K562 (cell line): Measurements from ENCODE around the gene APOO. TPM values are rescaled to one million over a fixed set of nuclear protein-coding genes. Genes with fewer than 3 reads are reported as not detected.
A peak's percentile ranks its signal among the peaks of the same experiment; 100 is the strongest.

Source experiments
- ATAC-seq: fragments of 200-7000 bp; cut with Tn5 transposase; 3 replicates; pipeline ENCODE4 v1.9.1; 2020; ENCODE audit warnings: moderate library complexity
- BruUV-seq: library from RNA; stranded (reverse); fragments of 400-500 nt; replicated peaks from 2 replicates; lab custom pipeline; 2021; lab: Mats Ljungman, UMichigan
- CTCF ChIA-PET: fragments of 300-600 bp; formaldehyde crosslinking; extraction: SDS; loops from one replicate; lab custom pipeline; 2021; ENCODE audit warnings: low intra/inter-chr PET ratio; lab: Yijun Ruan, JAX
- POLR2A ChIA-PET: fragments of 300-600, 350-650 bp; sonication (Branson Sonifier 250); formaldehyde crosslinking; extraction: SDS; loops from one replicate; lab custom pipeline; 2021; ENCODE audit warnings: antibody characterized with exemption, inconsistent platforms; lab: Yijun Ruan, JAX
- DNase-seq, 4 experiments: peaks; one replicate each; pipeline versions ENCODE4 v3.0.0 to v3.0.0-alpha.2; 2011 to 2018; ENCODE audit warnings: low spot score in 3 of 4, mixed read lengths in 3 of 4; ENCODE audit errors: extremely low read depth in 1 of 4
- FAIRE-seq: peaks from 2 replicates; lab custom pipeline; 2011; peaks lifted over from hg19 to GRCh38; lab: Jason Lieb, UNC
- H2AFZ ChIP-seq: 2 replicates; pipeline ENCODE4 v1.6.0; 2011; ENCODE audit warnings: low read depth, low read length, control low read depth, inconsistent platforms
- H3K27ac ChIP-seq: fragments of 200-600 bp; 3 replicates; pipeline ENCODE4 v1.8.0; 2011; ENCODE audit warnings: low read depth, mild to moderate bottlenecking, control low read depth, inconsistent platforms, low read length, moderate library complexity, mixed read lengths; ENCODE audit errors: extremely low read depth
- H3K27me3 ChIP-seq, 2 experiments: fragments of 300-600 bp in 1 of 2; 2 replicates in 1 of 2; 3 replicates in 1 of 2; pipeline versions ENCODE4 v1.6.0 to v1.8.0; 2011; ENCODE audit warnings: inconsistent platforms in 2 of 2, low read length in 2 of 2, mild to moderate bottlenecking in 1 of 2, mixed read lengths in 1 of 2, moderate library complexity in 1 of 2; ENCODE audit not compliant: control insufficient read depth in 2 of 2, insufficient read depth in 2 of 2
- H3K36me3 ChIP-seq: fragments of 300-600 bp; 3 replicates; pipeline ENCODE4 v1.8.0; 2011; ENCODE audit warnings: mild to moderate bottlenecking, low read length, inconsistent platforms; ENCODE audit not compliant: control insufficient read depth, insufficient read depth
- H3K4me1 ChIP-seq, 2 experiments: fragments of 200-600 bp in 1 of 2; replicated peaks in 1 of 2; 2 replicates in 1 of 2; 3 replicates in 1 of 2; pipeline versions ENCODE4 v1.5.1 to v1.8.0; 2011; ENCODE audit warnings: inconsistent platforms in 2 of 2, low read length in 2 of 2, mild to moderate bottlenecking in 1 of 2, mixed read lengths in 1 of 2, moderate library complexity in 1 of 2; ENCODE audit not compliant: control insufficient read depth in 2 of 2, insufficient read depth in 2 of 2
- H3K4me2 ChIP-seq: 2 replicates; pipeline ENCODE4 v1.6.1; 2011; ENCODE audit warnings: low read length, control low read depth, inconsistent platforms, mixed read lengths; ENCODE audit not compliant: insufficient read depth
- H3K4me3 ChIP-seq: fragments of 200-600 bp; sonication (generic), shearing (Covaris generic); 2 replicates; pipeline ENCODE4 v1.5.1; 2016; ENCODE audit warnings: control low read depth, inconsistent platforms
- H3K79me2 ChIP-seq: fragments of 200-600 bp; 3 replicates; pipeline ENCODE4 v1.8.0; 2011; ENCODE audit warnings: low read length, inconsistent platforms; ENCODE audit not compliant: control insufficient read depth, insufficient read depth
- H3K9ac ChIP-seq, 2 experiments: 2 replicates each; pipeline versions ENCODE4 v1.6.0 to v1.6.1; 2011; ENCODE audit warnings: low read depth in 2 of 2, low read length in 2 of 2, control low read depth in 1 of 2, inconsistent platforms in 1 of 2, mild to moderate bottlenecking in 1 of 2, mixed read lengths in 1 of 2; ENCODE audit not compliant: insufficient read depth in 1 of 2
- H3K9me1 ChIP-seq: one replicate; pipeline ENCODE4 v1.6.0; 2011; ENCODE audit warnings: inconsistent platforms, mild to moderate bottlenecking, low read length, moderate library complexity; ENCODE audit not compliant: control insufficient read depth, insufficient read depth
- H3K9me3 ChIP-seq: replicated peaks from 2 replicates; pipeline ENCODE4 v1.5.1; 2011; ENCODE audit warnings: low read depth, low read length, inconsistent platforms; ENCODE audit not compliant: control insufficient read depth, insufficient read depth
- H4K20me1 ChIP-seq: replicated peaks from 2 replicates; pipeline ENCODE4 v1.6.1; 2011; ENCODE audit warnings: low read length, inconsistent platforms, mixed read lengths; ENCODE audit not compliant: control insufficient read depth, insufficient read depth
- ATF2 ChIP-seq: sonication (generic); formaldehyde crosslinking; IDR thresholded peaks from 2 replicates; pipeline ENCODE4 v1.8.1; 2022; ENCODE audit warnings: missing genetic modification reagents
- CEBPG ChIP-seq, 3 experiments: fragments of 200-800 bp in 1 of 3; sonication (Bioruptor generic) in 1 of 3; sonication (generic) in 1 of 3; formaldehyde crosslinking in 1 of 3; IDR thresholded peaks in 2 of 3; conservative IDR thresholded peaks in 1 of 3; 2 replicates each; pipeline versions ENCODE4 v1.6.1 to v1.8.0; 2016 to 2022; ENCODE audit warnings: missing compliant biosample characterization in 2 of 3, missing genetic modification characterization in 2 of 3, mild to moderate bottlenecking in 1 of 3, missing genetic modification reagents in 1 of 3
- SIRT6 ChIP-seq: IDR thresholded peaks from one replicate; pipeline ENCODE4 v1.6.1; 2012; ENCODE audit warnings: low read depth, mild to moderate bottlenecking, control low read depth, inconsistent platforms, low read length, moderate library complexity
- TCF3 ChIP-seq: sonication (generic); formaldehyde crosslinking; IDR thresholded peaks from 2 replicates; pipeline ENCODE4 v1.4.0; 2020; ENCODE audit warnings: mild to moderate bottlenecking, missing genetic modification reagents
- ZNF316 ChIP-seq: fragments of 450-650 bp; IDR thresholded peaks from 2 replicates; pipeline ENCODE4 v1.6.1; 2016
- ZNF778 ChIP-seq: fragments of 450-650 bp; formaldehyde crosslinking; IDR thresholded peaks from 2 replicates; pipeline ENCODE4 v1.4.0; 2020; ENCODE audit warnings: mild to moderate bottlenecking, moderate library complexity
- WGBS: fragments of 100-300 bp; shearing (Covaris generic); methylation state at CpG from one replicate; pipeline ENCODE4 v1.1.6; 2016; ENCODE audit warnings: low coverage, mixed read lengths; ENCODE audit not compliant: insufficient coverage; ENCODE audit errors: missing lambda C conversion rate; 5-methylcytosine and 5-hydroxymethylcytosine counted together
- in situ Hi-C: fragments of 300-500 bp; cut with MboI; formaldehyde crosslinking; loops from 4 replicates; pipeline ENCODE4 v1.15.0; 2018; ENCODE audit warnings: inconsistent platforms, mixed read lengths
- intact Hi-C: fragments of 100-400 bp; cut with micrococcal nuclease; formaldehyde crosslinking; loops from 2 replicates; pipeline ENCODE4 v1.14.2; 2022
- polyA plus RNA-seq, 8 experiments: library from polyadenylated mRNA; depleted of rRNA in 4 of 8; stranded (reverse) in 5 of 8; unstranded in 3 of 8; fragments of >200 nt; fragmentation: Nextera tagmentation in 2 of 8; fragmentation: Illumina TruSeq in 1 of 8; extraction: Ambion mirVana in 2 of 8; extraction: Trizol in 1 of 8; gene quantifications; 2 replicates each; pipeline versions ENCODE4 v1.2.1 to v1.2.3, GENCODE V29; 2011 to 2014; ENCODE audit warnings: inconsistent platforms in 1 of 8, missing spikeins in 1 of 8
- total RNA-seq, 7 experiments: library from RNA; depleted of rRNA in 6 of 7; stranded (reverse); fragments of >200 nt in 6 of 7; fragmentation: Illumina TruSeq in 2 of 7; extraction: Trizol in 2 of 7; gene quantifications; 2 replicates each; pipeline versions ENCODE4 v1.2.1 to v1.2.3, GENCODE V29; 2011 to 2021; ENCODE audit warnings: low replicate concordance in 1 of 7
- TF ChIP-seq, protein P1 (sequence below): sonication (generic); formaldehyde crosslinking; IDR thresholded peaks from 2 replicates; pipeline ENCODE4 v1.8.0; 2022; ENCODE audit warnings: mild to moderate bottlenecking, missing genetic modification reagents, borderline replicate concordance

The APOO gene
- total and polyA plus RNA-seq, 9 of the 15 experiments (the other 6 are each of a cell fraction or from before 2014, with no cell fraction given), result 37.3 to 76.4 (median 60.8) TPM

DNA sequence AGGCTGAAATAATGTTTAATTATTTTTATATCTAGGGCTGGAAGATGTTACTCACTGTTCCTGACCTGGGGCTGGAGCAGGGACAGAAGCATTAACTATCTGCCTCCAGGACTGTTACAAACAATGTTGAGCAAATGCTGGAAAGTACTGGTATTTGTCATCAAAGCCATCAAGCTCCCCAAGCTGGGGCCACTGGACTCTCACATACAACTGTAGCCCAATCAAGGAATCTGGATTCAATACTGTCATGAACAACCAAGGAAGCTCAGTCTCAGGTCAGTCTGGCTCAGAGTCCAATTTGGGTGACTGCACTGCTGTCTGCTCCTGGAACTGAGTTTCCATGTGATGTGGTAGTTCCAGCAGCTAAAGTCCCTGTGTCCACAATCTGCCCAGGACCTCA lies 50.4 kb downstream of the APOO start (continued):
- TF ChIP-seq ATF2 (CRISPR knock-in tag) (no peak), ZNF316 (no peak), TCF3 (CRISPR knock-in tag) (no peak), ZNF778 (CRISPR knock-in tag) (no peak)
- TF ChIP-seq, protein P1, sequence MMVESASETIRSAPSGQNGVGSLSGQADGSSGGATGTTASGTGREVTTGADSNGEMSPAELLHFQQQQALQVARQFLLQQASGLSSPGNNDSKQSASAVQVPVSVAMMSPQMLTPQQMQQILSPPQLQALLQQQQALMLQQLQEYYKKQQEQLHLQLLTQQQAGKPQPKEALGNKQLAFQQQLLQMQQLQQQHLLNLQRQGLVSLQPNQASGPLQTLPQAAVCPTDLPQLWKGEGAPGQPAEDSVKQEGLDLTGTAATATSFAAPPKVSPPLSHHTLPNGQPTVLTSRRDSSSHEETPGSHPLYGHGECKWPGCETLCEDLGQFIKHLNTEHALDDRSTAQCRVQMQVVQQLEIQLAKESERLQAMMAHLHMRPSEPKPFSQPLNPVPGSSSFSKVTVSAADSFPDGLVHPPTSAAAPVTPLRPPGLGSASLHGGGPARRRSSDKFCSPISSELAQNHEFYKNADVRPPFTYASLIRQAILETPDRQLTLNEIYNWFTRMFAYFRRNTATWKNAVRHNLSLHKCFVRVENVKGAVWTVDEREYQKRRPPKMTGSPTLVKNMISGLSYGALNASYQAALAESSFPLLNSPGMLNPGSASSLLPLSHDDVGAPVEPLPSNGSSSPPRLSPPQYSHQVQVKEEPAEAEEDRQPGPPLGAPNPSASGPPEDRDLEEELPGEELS (CRISPR knock-in tag), result no peak

- no peak for DNase-seq
- intact Hi-C loops (no loop called here), in situ Hi-C loops (no loop called here)
- Histone ChIP-seq H3K4me2 (no peak overlapping the region), H3K9me3 (no peaks in the 10 kb centered on the region), H3K9ac (no peak overlapping the region), H3K27me3 (no peaks in the 10 kb centered on the region), H3K4me3 (no peak overlapping the region), H2AFZ (no peak overlapping the region), H3K79me2 (no peaks in the 10 kb centered on the region), H4K20me1 (no peaks in the 10 kb centered on the region), H3K4me1 (no peaks in the 10 kb centered on the region; a peak in 2 of 5 replicates), H3K36me3 (peaks cover 12% of the 10 kb centered on the region; the same call in 1 of the 3 replicates), H3K9me1 (no peaks in the 10 kb centered on the region), H3K27ac (no peak overlapping the region)
- BruUV-seq, result no TSS peak
- ATAC-seq, result no peak
- TF ChIP-seq CEBPG (CRISPR knock-in tag; IDR thresholded peaks at IDR 0.05) (no peak), CEBPG (tag; conservative IDR thresholded peaks at IDR 0.05 in 1 of 2, IDR thresholded peaks at IDR 0.05 in 1 of 2) (peak; percentile 18 to 22; a peak in 1 of 4 replicates), SIRT6 (no peak)
- ChIA-PET POLR2A (no interaction called here), CTCF (no interaction called here)
- no peak for FAIRE-seq
- WGBS, result 37% methylated on average over 3 of the region's 4 CpGs
Observed at GRCh38 chrX:23855569-23855968, 52.2 kb downstream of the APOO start.
